Measurements from ENCODE around the gene FOXE3. TPM values are rescaled to one million over a fixed set of nuclear protein-coding genes. Genes with fewer than 3 reads are reported as not detected.

FOXE3 gene
- total RNA-seq, 1 donor, result not detected

Other genes with a start within 250 kb of the FOXE3 start
- 3.6 TPM for gene PDZK1IP1, start 226.2 kb upstream of the FOXE3 start, total RNA-seq
- 10.8 TPM for gene TAL1, start 184.1 kb upstream of the FOXE3 start, total RNA-seq
- 4.9 TPM for gene STIL, start 102.1 kb upstream of the FOXE3 start, total RNA-seq
- 161 TPM for gene CMPK1, start 82.5 kb upstream of the FOXE3 start, total RNA-seq
- gene FOXD2, start 21.8 kb downstream of the FOXE3 start, total RNA-seq, result 0.42 TPM